NCI-H128 (cell line): ENCODE data around the gene F8.

Experiments used
- DNase-seq: peaks from one replicate; lab custom pipeline; 2025; ENCODE audit not compliant: unreplicated experiment; lab: John Stamatoyannopoulos, UW

F8 gene

DNA sequence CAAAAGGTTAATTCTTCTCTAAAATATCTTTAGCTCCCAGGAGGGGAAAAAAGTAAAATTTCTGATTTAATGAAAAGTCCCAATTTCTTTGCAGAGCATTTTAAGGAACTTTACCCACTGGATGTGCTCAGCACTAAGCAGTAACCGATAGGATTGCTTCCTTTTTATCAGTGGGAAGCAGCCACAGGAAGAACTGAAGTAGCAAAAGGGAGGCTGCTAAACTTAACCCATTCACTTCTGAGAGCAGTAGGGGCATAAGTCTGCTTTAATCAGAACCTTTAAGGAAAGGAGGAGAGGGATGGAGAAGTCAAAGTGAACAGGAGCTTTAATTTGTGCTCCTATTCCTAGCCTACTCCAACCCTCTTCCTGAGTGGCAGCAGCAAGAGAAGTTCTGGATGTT, at the start of gene F8:
Gene F8 (minus strand): TSS at position 139 of the 400 bp plus-strand sequence. CDS start 171 bp downstream, outside the sequence.
- no peak for DNase-seq

DNA sequence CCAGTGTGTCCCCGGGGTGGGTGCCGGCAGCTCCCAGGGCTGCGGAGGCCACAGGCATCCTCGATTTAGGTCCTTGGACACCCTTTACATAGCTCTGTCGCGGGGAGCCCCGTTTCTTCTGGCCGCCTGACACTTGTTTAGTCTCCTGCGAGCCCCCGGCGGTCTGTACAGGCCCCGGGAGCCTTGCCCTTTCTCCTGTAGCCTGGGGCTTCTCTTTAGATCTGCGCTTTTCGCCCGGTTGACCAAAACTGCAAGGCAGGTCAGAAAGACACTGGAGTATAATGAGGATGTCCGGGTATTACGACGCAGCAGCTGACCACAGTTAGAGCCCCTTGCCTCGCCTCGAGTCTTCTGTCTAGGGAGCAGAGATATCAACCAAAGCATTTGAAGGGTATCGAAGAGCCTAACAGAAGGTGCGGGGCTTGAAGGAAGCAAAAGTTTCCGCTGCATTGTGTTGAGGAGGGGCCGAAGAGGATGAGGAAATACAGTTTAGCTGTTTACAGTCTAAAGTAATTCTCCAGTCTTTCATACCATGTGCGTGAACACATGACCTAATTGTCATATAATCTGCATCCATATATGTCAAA, 49.3 kb upstream of the F8 start:
- DNase-seq: no peak

GRCh38 chrX:155070975-155071693, 48.6 kb upstream of the F8 start, which contains the start of the genes BRCC3, CMC4 and MTCP1:
Gene BRCC3, plus strand, starts transcription at chrX:155071508. Its CDS starts 20 bp downstream, at chrX:155071528.
Gene CMC4, minus strand, starts transcription at chrX:155071136. Its CDS starts 7,113 bp downstream, at chrX:155064023.
Gene MTCP1, minus strand, starts transcription at chrX:155071136. Its CDS starts 5,126 bp downstream, at chrX:155066010.
- DNase-seq: peak; percentile 61

- no peak for DNase-seq
Observed at GRCh38 chrX:155070663-155070974, 48.1 kb upstream of the F8 start.

DNA sequence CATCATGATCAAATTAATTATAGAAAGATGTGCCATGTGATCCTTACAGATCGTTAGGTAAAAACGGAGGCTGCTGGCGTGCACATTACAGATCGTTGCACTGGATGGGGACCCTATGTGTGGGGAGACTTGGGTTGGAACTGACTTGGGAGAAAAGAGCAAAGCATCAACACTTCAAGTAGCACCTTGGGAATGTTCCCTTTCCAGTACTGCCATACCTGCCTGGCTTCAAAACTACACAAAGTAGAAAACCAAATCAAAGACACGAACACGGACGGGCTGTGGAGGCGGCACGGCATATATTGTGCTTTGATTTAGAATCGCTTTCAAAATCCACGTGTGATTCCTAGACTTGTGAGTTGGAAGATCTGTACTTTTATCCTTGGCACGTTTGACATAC, 47.5 kb upstream of the F8 start:
- DNase-seq: no peak

- DNase-seq: no peak
Observed at GRCh38 chrX:155069414-155069813, 46.9 kb upstream of the F8 start.

- no peak for DNase-seq
Observed at GRCh38 chrX:155068165-155068564, 45.6 kb upstream of the F8 start.

DNA sequence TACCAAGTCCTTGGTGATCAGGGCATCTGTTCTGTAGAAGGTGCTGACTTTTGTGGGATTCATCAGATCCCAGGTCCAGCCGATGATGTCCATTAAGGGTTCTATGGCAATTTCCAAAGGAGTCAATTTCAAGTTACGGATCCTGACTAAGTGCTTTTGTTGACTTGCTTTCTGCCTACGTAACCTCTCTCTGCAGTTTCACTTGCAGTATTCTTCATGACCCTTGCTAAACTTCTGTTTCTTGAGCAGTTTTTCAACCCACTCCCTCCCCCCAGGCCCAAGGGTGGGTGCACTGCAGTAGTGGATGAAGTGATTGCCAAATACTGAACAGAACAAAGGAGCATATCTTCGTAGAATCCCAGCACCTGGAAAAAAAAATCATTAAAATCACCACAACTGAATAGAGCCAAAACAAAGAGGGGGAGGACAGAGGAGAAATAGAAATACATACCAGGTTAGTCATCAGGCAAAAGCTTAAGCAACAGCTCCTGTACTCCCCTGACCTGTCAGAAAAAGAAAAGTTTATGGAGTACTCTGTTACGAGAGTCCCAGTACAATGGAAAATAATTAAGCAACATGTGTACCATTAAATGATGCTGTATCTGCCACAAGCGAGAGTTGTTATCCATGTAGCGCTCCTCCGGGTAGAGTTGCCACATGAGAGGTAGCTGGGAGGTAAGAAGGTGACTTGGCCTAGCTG, 42.7 kb upstream of the F8 start:
- no peak for DNase-seq

- no peak for DNase-seq
Observed at GRCh38 chrX:155061760-155062159, 39.2 kb upstream of the F8 start.

DNA sequence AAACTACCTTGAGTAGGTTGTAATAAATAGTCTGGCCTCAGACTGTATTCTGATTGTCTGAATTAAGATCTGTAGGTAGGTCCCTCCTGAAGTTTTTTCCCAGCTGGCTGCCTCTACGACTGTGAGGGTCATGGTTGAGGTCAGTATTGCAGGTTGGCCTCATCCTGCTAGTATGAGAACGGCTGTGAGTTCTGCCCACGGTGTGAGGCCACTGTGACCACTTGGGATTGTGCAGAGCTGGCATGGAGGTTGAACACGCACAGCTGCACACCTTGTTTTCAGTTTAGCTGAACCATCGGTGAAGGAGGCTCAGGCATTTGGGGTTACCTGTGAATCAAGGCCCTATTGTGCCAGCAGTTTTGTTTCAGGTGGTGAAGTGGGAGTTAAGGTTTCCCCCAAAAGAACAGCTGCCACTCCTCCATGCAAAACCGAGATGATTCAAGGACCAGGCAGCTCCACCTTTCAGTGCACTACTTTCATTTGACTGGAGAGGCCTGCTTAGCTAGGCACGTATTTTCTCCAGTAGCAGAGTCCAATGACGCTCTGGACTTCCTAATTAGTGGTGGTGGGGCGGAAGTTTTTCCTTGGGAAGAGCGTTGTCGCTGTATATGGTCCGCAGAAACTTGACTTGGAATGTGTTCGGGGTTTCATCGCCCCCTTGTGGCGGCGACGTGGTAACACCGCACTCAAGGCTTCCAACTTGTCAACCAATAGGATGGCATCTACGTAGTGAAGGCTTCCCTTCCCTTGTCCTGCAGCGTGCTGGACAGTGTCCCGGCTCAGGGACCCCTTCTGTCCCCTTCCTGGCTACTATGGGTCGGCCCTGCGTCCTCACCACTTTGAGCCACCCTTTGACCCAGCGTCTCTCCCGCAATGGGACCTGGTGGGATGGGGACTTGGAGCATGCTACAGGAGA, 34.6 kb upstream of the F8 start:
- no peak for DNase-seq

DNA sequence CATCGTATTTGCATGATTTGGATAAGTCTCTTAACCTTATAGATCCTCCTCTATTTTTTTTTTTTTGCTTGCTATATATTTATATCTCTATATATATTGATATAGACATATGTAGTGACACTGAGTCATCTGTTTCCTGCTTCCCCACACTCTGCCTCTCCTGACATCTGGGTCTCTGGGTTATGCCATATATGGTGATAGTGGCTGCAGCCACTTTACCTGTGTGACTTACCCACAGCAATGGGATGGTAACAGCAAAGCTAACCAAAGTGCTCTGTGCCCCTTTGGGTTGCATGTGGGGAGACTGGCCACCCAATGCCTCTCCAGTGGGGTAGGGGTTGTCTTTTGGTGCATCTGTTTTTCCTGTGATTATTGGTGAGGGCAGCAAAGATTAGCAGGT, 33.9 kb upstream of the F8 start:
- no peak for DNase-seq

DNA sequence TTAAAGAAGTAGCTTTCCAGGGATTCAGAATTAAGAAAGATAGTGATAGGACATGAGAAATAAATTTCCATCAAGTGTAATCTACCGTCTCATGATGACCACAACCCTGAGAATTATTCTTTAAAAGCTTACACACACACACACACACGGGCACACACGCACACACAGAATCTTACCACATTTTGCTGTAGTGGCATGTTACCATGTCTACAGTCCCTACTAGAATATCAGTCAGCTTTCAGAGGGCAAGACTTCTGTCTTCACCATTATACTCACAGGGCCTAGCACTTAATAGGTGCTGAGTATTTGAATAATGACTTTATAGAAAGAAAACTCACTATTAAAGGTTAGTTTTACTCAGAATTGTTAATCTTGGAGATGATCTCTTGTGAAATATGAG, 33.0 kb upstream of the F8 start:
- DNase-seq: no peak

DNA sequence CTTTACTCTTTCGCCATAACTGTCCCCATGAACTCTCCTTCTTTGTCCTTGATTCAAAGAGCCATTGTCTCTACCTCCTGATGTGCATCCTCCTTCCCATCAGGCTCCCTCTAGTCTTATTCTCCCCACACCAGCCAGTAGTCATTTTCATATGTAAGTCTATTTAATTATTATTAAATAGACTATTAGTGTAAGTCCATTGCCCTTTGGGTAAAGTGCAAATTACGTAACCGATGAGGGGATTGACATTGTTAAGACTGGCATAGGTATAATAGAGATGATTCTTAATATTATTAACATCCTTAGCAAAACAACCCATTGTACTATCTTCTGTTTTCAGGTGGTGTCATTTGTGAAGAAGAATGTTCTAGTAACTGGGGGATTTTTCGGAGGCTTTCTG, 31.7 kb upstream of the F8 start:
- DNase-seq: no peak

DNA sequence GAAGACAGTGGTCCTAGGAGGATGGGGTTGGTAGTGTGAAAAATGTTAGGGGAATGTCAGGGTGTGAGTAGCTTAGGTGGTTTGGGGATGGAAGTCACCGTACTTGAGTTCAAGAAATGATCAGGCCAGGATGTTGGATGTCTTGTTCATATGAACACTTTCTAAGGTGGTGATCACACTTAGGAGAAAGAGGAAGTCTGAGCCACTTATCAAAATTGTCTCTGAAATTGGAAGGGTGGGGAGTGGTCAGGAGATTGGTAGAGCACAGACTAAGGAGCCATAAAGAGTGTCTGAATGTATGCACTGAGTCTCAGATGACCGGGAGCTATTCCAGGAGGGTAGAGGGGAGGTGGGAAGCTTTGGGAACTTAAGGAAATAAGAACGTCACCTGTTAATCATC, 31.1 kb upstream of the F8 start:
- no peak for DNase-seq

DNA sequence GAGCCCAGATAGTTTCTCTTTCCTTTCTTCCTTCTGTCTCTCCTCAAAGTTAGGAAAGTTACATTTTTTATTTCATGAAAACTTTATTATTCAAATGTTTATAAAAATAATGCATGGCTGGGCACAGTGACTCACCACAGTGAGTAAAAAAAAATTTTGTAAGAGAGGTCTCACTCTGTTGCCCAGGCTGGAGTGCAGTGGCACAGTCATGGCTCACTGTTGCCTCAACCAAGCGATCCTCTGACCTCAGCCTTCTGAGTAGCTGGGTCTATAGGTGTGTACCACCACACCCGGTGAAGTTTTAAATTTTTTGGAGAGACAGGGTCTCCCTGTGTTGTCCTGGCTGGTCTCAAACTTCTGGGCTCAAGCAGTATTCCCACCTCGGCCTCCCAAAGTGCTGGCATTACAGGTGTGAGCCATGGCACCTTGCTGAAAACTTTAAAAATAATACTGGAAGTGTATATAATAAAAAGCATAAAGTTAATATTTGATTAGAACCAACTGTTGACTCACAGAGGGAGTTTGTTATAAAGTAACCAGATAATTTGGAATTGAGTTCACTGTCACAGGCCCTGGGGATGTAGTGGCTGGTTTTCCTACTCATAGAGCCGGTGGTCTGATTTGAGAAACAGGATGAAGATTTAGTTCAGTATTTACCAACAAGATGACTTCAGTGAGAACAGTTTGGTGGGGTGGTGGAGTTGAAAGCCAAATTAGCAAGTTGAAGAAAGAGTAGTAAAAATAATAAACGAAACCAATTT, 30.4 kb upstream of the F8 start:
- DNase-seq: no peak

GRCh38 chrX:155048977-155049619, 26.6 kb upstream of the F8 start:
- DNase-seq: no peak

GRCh38 chrX:155046811-155047528, 24.4 kb upstream of the F8 start:
- DNase-seq: no peak

- no peak for DNase-seq
Observed at GRCh38 chrX:155046129-155046810, 23.7 kb upstream of the F8 start.

- no peak for DNase-seq
Observed at GRCh38 chrX:155035688-155036087, 13.2 kb upstream of the F8 start.
